Measurements from ENCODE around the gene TTLL1.

DNA sequence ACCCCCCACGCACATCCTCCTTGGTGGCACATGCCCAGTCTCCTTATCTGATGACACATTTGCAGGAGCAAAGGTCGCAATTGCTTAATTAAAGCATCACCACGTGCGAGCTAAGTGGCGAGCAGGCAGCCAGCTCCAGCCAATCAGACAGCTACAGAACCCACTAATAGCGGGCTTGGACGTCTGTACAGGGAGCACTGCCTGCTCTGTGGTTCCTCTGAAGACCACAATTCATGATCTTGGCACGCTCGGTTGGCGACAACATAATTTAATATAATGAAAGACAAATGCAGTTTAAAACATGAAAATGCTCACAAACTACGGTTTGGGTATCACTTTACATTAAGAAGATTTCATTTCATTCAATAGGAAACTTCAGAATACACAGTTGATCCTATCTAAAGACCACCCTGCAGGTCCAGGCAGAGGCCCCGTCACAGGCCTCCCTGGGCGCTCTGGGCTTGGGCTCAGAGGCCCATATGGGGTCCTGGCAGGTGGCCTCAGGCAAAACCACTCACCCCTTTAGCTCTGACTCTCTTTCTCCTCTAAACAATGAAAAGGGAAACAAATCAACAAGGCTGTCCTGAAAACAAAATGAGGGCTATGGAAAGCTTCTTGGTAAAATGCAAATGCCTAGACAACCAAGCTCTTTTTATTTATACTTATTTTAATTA is 84.7 kb downstream of the TTLL1 start:
- no peak for TF ChIP-seq EZH2phosphoT487 (IDR thresholded peaks at IDR 0.05; ENCODE audit: borderline replicate concordance)
- TF ChIP-seq EZH2 (IDR thresholded peaks at IDR 0.05): no peak
- TF ChIP-seq, protein P1, sequence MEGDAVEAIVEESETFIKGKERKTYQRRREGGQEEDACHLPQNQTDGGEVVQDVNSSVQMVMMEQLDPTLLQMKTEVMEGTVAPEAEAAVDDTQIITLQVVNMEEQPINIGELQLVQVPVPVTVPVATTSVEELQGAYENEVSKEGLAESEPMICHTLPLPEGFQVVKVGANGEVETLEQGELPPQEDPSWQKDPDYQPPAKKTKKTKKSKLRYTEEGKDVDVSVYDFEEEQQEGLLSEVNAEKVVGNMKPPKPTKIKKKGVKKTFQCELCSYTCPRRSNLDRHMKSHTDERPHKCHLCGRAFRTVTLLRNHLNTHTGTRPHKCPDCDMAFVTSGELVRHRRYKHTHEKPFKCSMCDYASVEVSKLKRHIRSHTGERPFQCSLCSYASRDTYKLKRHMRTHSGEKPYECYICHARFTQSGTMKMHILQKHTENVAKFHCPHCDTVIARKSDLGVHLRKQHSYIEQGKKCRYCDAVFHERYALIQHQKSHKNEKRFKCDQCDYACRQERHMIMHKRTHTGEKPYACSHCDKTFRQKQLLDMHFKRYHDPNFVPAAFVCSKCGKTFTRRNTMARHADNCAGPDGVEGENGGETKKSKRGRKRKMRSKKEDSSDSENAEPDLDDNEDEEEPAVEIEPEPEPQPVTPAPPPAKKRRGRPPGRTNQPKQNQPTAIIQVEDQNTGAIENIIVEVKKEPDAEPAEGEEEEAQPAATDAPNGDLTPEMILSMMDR (IDR thresholded peaks at IDR 0.05 in 2 of 3, conservative IDR thresholded peaks at IDR 0.05 in 1 of 3; ENCODE audit: borderline replicate concordance in 1 of 3, insufficient read depth in 1 of 3, low read depth in 2 of 3, low read length in 2 of 3): no peak
- no peak for TF ChIP-seq ZNF274 (IDR thresholded peaks at IDR 0.05; ENCODE audit: low read depth, low read length)
- TF ChIP-seq POLR2A (IDR thresholded peaks at IDR 0.05; ENCODE audit: borderline replicate concordance, extremely low read depth, insufficient read depth, insufficient read length): no peak
- no peak for TF ChIP-seq RAD21 (IDR thresholded peaks at IDR 0.05; ENCODE audit: low read depth)
- no peak for TF ChIP-seq JUND (IDR thresholded peaks at IDR 0.05)
- TF ChIP-seq CEBPB (IDR thresholded peaks at IDR 0.05; ENCODE audit: low read depth): no peak
- TF ChIP-seq, protein P2, sequence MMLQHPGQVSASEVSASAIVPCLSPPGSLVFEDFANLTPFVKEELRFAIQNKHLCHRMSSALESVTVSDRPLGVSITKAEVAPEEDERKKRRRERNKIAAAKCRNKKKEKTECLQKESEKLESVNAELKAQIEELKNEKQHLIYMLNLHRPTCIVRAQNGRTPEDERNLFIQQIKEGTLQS (IDR thresholded peaks at IDR 0.05): no peak
- TF ChIP-seq SRF (IDR thresholded peaks at IDR 0.05; ENCODE audit: low read depth): no peak
